Measurements from ENCODE around the gene RASA3.

The RASA3 gene

DNA sequence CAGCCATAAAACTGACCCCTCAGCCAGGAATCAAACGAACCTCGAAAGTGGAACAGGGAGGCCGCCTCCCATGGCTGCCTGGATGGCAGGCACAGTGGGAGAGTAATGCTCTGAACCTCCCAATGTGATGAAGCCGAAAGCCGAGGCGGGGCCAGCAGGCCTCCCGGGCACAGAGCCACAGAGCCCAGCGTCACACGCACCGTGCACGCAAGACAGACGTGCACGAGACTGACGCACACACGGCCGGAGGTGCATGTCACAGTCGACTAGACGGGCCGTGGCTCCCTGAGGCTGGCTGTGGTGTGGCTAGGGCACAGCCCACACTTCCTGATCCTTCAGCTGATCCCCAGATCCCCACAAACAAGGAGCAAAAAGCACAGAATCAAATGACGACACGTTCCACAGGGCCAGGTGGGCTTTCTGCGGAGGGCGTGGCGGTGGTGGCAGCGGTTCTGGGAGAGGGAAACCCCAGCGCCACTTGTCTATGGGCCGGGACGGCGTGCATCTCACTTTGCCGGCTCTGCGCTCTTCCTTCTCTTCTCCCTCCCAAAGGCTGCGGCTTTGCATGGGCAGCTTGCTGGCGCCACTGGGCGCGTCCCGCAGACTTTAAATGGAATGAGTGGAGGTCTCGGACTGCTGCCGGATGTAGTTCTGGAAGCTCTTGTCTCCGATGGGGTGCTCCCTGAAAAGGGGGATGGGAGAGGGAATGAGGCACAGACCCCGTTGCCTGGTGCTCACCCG, 153.5 kb downstream of the RASA3 start:
- no peak for DNase-seq

DNA sequence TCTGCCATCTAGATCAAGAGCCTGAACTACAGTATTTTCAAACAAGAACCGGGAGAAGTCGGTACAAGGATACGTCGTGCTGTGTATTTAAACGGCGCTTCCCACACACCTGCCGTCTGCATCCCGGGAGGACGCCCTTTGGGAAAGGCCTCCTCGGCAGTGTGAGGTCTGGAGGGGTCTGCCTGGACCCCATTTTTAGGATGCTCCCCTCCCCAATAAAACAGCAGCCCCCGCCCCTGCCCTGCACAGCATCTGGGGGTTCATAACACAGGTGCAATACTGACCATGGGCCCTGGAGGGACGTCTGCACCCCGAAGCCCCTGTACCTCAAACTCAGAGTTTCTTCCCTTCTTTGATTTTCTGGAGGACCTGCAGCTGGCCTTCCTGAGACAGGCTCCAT, 154.4 kb downstream of the RASA3 start:
- DNase-seq, result no peak

DNA sequence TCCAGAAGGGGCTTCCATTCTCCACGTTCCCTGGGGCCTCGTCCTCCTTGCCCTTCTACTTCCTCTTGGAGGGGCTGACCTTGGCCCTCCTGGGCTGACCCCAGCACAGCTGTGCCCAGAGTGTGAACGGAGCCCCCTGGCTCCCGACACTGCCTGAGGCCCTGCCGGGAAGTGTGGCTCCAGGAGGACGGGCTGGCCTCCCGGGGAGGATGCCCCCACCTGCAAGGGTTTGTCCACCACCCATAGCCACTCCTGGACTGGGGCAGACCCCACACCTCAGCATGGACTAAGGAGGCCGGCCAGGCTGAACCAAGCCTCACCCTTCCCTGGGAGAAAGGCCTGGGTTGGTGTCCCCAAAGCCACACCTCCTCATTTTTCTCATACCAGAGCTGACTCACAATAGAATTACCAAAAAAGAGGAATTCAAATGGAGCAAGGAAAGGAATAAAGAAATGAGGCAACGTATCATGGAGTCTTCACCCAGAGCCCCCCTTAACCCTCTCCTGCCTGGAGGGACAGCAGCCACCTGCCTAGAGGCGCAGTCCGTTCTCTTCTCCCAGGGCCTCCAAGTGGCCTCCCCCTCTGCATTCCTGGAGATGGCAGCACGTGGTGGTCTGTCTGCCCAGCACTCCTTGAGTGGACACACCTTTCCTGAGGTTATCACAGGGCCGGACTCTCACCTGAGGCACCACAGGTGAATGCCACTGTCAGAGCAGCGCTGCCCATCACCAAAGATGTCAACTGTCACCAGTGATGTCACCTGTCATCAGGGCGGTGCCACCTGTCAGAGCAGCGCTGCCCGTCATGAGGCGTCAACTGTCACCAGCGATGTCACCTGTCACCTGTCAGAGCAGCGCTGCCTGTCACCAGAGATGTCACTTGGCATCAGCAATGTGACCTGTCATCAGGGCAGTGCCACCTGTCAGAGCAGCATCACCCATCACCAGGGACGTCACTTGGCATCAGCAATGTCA, 155.4 kb downstream of the RASA3 start:
- DNase-seq, result no peak

DNA sequence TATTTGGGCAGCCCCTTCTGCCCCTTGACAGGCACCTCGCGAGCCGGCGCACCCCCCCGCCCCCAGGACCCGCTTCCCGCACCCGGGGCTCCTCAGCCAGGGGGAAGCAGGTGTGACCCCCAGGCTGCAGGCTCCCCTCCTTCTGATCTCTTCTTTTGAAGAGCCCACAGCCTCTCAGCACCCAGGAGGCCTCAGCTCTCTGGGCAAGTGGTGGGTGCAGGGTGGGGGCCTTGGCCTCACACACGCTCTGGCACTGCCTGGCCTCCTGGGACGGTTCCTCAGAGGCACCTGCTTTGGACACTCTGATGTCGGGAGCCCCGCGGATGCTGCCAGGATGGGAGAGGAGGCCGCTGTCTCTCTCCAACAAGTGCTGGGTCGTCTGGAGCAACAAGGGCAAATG, 157.0 kb downstream of the RASA3 start:
- no peak for DNase-seq

DNA sequence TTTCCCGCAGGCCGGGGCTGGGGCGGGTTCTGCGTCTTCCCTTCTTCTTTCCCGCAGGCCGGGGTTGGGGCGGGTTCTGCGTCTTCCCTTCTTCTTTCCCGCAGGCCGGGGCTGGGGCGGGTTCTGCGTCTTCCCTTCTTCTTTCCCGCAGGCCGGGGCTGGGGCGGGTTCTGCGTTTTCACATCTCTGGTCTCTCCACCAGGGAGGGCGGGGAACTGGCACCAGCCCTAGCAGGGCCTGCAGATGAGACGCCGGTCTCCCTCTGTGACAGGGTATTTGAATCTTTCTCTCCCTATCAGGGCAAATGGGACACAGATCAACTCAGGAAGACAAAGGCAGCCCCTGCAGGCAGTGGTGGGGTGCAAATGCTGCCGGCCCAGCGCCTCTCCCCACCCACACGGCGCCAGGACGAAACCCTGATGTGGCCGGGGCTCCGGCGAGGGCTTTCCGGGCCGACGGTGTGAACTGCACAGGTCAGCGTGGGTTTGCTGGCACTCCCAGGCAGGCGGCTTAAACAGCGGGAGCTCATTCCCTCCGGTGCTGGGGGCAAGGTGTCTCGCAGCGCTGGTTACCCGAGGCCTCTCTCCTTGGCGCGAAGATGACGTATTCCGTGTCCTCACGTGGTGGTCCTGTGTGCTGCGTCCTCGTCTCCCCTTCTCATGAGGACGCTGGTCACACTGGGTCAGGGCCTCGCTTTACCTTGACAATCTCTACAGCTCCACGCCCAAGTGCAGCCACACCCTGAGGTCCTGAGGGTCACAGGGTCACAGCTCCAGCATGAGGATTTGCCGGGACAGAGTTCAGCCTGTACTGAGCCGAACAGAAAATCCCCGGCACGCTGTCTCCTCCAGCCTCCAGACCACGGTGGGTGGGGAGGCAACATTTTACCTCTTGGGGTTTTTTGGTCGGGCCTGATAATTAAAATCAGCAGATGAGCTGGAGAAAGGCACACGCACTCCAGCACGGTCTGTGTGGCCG, 157.8 kb downstream of the RASA3 start:
- no peak for DNase-seq

DNA sequence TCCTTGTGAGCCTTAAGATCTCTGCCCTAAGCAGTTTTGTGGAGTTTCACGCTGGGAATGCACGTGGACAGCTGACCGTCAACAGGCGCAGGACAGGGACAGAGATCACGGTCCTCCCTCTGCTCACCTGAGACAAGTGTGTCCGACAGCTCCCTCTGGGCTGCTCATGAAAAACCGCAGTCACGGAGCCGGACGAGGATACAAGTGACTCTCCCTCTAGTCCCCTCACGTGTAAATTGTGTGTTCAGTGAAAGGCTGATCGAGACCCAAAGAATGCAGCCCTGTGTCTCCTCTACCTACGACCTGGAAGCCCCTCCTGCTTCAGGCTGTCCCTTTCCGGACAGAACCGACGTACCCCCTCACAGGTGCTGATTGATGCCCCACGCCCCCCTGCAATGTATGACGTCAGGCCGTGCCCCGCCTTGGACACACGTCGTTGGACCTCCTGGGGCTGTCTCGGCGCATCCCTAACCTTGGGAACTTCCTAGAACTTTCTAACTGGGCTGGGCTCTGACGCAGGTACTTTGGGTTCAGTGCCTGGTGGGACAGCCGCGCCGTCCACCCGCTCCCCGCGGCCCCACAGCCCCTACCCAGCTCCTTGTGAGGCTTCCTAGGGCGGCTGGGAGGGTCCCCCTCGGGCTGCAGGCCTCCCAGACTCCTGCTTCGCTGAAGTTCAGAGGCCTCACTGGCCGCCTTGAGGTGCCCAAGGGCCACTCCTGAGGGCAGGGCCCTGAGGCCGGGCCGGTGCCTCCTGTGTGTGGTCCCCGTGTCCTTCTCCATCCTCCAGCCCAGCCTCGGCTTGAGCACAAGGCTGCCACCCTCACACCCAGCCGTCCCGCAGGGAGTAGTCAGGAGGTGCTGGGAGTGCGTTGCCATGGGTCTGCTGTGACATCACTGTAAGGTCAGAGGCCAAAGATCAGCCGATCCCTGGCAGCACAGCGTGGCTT, 158.9 kb downstream of the RASA3 start, which contains the start of gene C13orf46:
Gene C13orf46, minus strand, starts transcription at position 859 of the 947 bp plus-strand sequence. Its CDS starts 79 bp downstream, at position 780.
- DNase-seq, result no peak

DNA sequence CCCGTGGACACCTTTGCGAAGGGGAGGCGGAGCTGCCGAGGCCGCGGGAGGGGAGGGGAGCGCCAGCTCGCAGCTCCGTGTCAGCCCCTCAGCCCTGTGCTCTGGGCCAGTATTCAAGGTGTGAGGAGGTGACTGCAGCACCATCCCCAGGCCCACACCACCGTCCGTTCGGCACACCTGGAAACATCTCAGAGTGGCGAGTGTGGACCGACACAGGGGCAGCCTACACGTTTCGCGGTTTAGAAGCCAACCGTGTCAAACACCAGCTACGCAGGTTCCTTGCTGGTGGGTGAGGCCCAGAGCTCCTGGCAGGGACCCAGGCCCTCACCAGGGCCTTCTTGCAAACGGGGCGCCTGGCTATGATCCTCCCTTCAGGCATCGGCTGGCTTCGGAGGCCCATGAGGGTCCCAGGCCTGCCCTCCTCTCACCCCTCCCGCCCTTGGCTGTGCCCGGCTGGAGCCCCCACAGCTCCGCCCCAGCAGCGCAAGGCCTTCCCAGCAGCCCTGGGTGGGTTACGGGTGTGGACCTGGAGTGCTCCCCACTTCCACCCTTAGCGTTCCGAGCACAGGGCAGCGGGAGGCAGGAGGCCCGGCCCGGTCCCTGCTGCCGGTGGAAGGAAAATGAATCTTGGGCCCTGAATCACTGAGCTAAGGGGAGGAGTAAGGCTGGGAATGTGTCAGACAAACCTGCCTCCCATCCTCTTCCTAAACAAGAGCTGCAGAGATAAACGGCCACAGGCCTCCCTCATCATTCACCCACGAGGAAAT, 159.8 kb downstream of the RASA3 start:
- DNase-seq, result no peak

DNA sequence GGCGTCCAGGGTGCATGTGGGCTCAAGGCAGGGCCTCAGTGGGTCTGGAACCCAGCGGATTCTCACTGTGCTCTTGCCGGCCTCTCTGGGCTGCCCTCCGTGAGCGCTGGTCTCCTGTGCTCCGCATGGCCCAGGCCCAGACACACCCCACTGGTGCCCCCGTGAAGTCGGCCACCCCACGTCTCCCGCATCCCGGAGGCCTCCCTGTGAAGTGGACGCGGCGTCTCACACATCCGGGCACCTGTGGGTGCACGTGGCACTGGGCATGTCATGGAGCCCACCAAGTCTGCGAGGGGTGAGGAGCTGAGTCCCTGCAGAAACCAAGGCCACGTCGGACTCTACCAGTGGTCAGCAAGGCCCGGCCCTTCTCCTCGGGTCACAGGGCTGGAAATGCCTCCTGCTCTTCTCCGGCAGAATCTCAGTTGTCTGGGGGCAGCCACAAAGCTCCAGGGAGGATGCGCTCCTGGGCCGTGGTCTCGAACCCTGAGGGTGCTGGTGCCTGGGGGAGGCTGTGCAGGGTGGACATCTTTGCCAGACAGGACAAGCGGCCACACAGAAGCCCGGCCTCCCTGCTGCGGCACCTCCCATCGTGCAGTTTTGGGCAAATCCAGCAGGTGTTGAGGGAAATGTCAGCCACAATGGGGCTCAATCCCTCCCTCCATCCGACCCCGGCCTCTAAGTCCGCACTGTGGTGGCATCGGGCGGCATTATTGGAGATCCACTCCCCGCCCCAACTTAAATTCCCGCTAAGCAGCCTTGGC, 160.8 kb downstream of the RASA3 start:
- DNase-seq, result no peak

DNA sequence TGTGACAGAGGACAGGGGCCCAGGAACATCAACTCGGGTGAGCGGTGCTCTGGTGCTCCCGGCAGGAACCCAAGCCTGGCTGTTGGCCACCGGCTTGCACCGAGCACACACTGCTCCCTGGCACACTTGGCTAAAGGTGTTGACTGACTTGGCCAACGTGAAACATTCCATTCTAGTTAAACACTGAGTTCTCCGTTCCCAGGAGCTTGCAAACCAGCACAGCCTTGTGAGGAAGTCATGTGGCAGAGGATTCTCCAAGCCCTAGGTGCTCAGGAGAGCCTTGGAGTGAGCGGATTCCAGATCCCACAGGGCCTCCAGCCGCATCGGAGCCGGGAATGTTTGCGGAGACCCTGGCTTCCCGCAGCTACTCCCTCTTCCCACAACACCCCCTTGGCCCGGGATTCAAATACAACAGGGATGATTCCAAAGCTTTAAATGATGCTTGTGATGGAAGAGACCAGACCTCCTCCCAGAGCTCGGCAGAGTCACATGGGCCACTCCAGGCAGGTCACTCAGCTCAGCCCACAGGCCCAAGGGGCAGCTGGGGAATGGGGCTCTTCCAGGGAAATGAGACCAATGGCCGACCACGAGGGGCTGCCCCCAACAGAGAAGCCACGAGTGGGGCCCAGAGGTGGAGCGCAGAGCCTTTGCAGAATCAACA, 161.5 kb downstream of the RASA3 start:
- DNase-seq, result no peak

DNA sequence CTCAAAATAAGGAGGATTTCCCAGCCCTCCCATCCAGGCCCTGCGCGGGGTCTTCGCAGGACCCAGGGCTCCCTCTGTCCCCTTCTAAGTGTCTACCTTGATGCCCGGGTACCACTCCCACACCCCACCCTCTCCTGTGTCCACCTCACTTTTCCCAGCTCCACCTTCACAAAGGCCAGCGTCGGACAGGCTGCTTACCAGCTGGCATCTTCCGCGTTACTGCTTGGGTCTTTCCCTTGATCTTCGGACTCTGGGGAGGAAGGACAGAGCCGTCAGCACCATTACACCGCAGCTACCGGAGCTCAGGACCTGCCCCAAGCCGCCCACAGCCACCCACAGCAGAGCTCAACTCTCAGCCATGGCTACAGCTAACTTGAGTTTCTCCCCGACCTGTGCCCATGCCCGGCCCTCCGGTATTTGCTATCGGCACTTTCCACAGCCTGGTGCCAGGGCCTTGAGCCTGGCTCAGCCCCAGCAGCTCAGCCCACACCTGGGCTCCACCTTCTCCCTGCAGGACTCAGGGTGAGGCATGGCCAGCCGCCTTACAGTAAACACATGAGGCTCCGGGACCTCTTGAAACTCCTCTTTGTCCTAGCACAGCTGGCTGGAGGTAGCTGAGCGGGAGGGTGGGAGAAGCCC, 162.3 kb downstream of the RASA3 start:
- no peak for DNase-seq

DNA sequence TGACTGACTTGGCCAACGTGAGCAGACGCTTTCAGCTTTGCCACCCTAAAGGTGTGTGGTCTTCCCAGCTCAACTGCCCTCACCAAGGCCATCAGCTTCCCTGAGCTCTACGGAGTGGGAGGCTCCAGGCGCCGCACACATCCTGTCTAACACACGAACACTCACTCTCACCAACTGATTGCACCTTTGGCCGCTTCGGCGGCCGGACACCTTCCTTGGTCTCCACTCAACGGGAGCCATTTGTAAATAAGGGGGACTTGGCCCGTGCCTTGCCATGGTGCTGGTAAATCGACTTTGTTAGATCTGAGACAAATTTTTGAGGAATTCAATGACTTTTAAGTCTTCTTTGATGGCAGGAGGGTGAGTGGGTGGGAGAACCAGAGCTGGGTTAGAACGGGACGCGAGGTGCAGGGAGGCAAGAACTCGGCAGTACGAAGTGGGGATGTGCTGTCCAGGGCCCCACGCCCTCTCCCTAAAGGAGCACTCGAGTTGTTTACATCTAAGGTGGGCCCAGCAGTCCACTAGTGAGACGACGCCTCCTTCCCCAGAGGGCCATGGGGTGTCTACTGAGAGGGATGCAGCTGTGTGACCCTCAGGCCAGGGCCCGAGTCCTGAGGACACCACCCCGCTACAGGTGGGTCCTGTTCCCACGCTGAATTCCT, 163.0 kb downstream of the RASA3 start:
- DNase-seq, result no peak

DNA sequence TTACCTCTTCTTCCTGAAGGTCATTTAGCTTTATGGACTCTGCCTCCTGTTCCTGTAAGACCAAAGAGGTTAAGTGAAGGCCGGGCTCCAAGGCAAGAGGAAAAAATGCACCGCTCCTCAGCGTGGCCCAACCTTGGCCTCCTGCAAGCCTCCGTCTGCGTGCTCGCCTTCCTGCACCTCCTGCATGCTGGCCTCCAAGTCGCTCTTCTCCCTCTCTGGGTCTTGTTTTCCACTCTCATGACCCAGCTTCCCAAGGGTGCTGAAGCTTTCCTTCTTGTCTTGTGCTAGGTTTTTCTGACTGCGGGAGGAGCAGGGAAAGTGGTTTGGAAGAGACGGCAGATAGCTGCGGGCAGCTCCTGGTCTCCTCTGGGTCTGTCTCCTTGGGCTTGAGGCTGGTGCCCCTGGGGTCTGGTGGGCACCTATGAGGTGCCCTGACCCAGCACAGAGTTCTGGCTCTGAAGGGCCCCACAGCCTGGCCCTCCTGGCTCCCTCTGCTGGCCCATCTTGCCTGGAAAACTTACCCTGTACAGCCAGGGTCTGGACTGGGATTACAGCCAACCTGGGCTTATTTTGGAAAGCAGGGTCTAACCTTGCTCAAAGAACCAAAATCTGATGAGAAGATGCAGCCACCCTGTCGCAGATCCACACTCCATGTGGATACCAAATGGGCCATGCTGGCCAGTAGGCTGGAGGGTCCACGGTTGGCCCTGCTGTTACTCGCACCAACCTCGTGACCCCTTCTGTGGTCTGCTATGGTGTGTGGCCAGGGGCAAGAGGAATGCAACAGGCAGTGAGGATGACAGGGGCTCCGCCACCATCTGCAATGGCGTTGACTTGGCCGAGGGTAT, 163.7 kb downstream of the RASA3 start:
- DNase-seq, result no peak

DNA sequence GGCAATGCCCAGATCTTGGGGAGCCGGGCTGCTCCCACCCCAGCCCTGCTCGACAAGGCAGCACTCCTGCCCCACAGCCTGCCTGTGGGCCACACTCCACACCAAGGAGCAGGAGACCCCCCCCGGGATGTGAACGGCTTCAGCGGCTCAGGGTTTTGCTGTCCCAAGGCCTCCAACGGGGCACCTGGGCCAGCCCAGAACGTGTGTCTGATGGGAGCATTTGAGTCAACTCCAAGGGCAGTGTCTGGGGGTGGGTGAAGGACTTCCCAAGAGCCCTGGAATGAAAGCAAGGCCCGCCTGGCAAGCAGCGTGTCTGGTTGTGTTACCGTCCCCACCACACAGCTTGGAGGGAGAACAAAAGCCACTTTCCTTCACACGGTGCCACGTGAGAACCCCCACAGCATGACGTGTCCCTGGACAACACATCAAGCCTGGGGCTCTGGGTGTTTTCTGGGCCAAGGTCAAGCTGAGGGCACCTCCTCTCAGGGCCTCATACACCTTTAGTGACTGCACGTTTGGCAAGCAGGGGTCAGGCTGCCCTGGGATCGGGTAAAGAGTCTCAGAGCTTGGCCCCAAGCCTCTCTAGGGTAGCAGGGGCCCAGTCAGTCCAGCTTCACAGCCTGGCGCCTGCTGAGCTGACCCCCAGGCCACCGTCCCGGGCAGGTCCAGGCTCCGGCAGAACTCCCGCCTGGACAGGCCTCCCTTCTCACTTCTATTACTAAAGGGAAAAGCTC, 164.5 kb downstream of the RASA3 start:
- no peak for DNase-seq

DNA sequence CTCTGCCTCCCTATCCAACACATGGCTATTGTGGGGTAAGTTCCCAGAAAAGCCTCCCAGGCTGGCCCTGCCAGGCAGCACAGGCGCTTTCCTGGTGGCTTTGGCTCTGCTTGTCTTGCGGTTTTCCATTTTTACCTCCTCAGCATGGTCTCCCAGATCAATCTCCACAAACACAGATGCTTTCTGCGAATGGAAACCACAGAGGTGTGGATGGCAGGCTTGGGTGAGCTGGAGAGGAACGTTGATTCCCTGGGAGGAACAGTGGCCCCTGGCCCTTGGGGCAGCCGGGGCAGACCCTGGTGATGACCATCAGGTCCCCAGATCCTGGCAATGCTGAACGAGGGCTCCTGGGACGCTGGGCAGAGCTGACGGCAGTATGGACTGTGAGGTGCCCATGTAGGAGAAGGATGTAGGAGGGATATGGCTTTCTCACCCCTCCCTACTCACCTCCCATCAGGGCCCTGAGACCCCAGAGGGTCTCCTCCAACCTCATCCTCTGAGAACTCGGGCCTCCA, 165.2 kb downstream of the RASA3 start:
- no peak for DNase-seq

DNA sequence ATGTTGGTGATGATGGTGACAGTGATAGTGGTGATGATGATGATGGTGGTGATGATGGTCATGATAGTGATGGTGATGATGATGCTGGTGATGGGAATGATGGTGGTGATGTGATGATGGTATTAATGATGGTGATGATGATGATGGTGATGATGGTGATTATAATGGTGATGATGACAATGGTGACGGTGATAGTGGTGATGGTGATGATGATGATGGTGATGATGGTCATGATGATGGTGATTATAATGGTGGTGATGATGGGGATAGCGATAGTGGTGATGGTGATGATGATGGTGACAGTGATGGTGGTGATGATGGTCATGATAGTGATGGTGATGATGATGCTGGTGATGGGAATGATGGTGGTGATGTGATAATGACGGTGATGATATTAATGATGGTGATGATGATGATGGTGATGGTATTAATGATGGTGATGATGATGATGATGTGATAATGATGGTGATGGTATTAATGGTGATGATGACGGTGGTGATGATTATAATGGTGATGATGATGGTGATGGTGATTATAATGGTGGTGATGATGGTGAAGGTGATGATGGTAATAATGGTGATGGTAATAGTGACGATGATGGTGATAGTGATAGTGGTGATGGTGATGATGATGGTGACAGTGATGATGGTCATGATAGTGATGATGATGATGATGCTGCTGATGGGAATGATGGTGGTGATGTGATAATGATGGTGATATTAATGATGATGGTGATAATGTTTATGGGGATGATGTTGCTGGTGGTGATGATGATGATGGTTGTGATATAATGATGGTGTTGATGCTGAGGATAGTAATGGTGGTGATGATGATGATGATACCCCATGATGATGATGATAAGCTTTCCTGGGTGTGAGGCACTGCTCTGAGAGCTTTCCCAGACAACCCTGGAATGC, 166.2 kb downstream of the RASA3 start:
- DNase-seq, result no peak
